SU-DHL-6 (cell line): ENCODE results near the gene HSBP1.

Source experiments
- CTCF ChIP-seq: fragments of 200-600 bp; sonication (generic); IDR thresholded peaks from one replicate; pipeline ENCODE4 v1.5.1; 2017; ENCODE audit warnings: antibody characterized with exemption, mild to moderate bottlenecking, low read length, moderate library complexity; ENCODE audit not compliant: insufficient read depth, poor library complexity, severe bottlenecking
- EZH2phosphoT487 ChIP-seq: fragments of 200-600 bp; sonication (generic), shearing (Covaris generic); conservative IDR thresholded peaks from 2 replicates; pipeline ENCODE4 v1.6.1; 2018; ENCODE audit warnings: mild to moderate bottlenecking, antibody characterized with exemption, low read length, moderate library complexity, mixed read lengths

GRCh38 chr16:83839561-83839960 lies 31.8 kb downstream of the HSBP1 start:
- TF ChIP-seq CTCF (no peak), EZH2phosphoT487 (no peak)
